Activated naive CD8-positive, alpha-beta T cell treated with anti-CD3 and anti-CD28 coated beads, Interleukin-2, amount 50 U/mL, for 16 hours (primary cell): ENCODE data around the gene PSKH1.

Experiments
- DNase-seq: peaks from one replicate; pipeline ENCODE4 v3.0.0-alpha.2; 2020; ENCODE audit warnings: low read depth, low spot score

The PSKH1 gene

GRCh38 chr16:67865318-67865717 lies 27.7 kb upstream of the PSKH1 start:
- DNase-seq = no peak

GRCh38 chr16:67868290-67868689 lies 24.8 kb upstream of the PSKH1 start:
- DNase-seq = no peak

DNA sequence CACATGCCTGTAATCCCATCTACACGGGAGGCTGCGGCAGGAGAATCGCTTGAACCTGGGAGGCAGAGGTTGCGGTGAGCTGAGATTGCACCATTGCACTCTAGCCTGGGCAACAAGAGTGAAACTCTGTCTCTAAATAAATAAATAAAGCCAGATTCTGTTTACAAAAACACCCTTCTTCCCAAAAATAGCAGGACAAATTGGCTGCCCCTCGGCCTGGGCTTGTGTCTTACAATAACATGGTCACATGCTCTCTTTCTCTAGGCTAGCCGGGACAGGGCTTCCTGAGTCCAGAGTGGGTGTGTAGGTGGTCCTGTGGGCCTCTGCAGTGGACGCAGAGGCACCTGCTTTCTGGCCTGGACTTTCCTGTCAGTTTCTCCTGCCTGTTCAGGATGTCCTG lies 23.4 kb upstream of the PSKH1 start:
- no peak for DNase-seq

GRCh38 chr16:67871256-67871655 lies 21.8 kb upstream of the PSKH1 start:
- DNase-seq = no peak

DNA sequence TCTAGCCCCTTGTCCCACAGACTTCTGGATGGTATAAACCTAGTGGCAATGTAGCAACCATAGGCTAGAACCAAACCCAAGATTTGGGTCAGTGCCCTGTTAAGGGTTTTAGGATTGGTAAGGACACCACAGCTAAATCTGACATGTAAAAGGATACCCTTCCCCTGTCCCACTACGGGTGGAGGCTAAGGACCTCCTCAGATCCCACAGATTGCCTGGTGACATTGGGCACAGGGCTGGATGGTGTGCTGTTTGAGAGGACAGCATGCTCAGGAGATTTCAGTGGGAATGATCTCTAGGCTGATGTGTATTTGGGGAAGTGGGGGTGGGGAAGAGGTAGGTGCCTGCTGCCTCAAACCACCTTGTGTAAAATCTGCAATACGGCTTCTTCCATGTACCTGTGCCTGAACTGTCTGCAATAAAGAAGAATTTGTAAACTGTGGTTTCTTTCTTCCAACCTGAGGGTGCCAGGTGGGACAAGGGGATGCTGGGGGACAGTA lies 20.9 kb upstream of the PSKH1 start:
- DNase-seq = no peak

DNA sequence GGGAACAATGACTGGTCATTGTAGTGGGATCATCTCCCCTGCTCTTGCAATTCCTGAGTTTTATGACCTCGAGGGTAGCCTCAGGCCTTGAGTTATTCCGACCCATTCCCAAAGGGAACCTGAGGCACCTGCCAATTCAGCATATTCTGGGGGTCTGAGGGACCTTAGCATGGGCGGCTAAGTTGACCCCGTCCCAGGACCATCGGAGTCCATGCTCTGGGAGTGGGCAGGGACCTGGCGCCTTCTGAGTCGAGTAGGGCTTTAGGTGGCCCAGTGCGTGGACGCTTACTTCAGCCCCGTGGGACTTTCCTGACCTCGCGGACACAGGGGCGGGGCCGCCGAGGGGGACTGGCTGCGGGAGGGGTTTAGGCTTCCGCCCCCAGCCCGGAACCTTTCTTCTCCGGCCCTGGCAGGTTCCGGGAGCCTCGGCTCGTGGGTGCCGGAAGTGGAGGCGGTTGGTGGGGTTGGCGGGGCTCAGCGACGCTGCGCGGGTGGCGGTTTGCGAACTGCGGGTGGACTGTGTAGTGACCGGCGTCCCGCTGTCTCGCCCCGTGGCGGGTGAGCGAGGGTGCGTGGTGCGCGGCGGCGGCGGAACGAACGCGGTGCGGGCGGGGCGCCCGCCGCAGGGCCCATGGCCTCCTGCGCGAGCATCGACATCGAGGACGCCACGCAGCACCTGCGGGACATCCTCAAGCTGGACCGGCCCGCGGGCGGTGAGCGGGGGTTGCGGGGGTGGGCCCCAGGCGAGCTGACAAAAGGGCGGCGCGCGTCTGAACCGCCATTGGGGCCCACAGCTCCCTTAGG lies 20.2 kb upstream of the PSKH1 start, which contains the start of gene EDC4:
Gene EDC4 (plus strand): TSS at position 422 of the 804 bp plus-strand sequence. CDS start 210 bp downstream, at position 632.
- peak; percentile 65 for DNase-seq

DNA sequence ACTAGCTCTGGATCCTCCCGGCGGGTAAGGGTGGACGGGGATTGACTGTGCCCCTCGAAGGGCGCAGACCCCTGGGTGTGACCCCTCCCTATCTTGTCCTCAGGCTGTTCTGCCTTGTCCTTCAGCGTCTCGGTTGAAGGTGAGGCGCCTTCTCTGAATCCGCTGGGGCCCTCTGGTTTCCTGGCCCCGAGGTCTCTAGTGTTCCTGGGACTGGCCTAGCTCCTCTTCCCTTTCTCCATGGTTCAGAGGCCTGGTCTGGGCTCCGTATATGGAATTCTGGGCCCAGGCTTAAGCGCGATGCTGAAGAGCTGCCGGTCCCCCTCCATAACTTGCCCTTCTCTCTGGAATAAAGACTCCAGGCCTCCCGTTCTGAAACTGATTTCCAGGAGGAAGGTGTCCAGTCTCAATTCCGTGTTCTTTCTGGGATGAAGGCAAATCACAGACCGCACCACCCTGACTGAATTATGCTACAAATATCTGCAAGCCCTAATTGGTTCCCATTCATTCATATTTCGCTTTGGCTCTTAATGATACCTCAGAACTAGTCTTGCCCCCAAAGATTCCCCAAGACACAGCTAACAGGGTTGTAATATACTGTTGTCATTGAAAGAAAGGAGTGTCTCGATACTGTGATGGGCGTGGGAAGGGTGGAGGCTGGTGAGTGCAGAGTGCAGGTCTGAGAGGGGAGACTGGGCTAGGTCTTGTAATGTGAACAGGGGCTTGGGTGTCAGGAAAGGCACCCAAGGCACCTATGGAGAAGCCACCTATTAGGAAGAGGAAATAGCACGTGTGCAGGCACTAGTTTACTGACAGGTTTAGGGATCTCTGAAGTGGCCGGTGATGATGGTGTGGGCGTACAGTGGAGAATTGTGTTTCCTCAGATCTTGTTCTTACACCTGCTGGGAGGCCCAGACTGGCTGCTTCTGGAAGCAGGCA lies 19.4 kb upstream of the PSKH1 start:
- no peak for DNase-seq

DNA sequence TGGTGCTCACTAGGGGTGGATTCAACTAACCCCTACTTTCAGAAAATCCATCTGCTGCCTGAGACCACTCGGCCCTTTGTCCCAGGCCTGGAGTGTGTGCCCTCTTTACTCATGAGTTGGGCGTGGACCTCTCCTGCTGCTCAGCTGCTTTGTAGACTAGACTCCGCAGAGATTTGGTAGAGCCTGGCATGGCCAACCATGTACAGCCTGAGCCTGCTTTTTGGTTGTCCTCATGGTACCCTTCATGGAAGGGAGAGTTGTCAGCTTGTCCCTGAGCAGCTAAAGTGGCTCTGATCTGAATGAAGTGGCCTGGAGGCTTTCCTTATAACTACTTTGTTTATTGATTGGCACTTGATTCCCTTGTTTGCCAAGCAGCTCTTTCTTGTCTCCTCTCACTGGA lies 18.7 kb upstream of the PSKH1 start:
- DNase-seq = no peak

DNA sequence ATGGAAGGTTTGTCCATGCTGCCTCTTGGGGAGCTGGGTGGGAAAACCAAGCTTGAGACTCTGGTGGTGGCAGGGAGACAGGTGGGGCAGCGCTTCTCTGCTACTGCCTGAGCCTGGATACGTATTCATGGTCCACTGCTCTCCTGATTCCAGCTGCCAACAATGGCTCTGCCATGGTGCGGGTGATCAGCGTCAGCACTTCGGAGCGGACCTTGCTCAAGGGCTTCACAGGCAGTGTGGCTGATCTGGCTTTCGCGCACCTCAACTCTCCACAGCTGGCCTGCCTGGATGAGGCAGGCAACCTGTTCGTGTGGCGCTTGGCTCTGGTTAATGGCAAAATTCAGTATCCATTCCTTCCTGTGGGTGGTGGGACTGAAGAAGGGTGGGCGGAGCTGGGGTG lies 16.0 kb upstream of the PSKH1 start:
- DNase-seq = no peak

GRCh38 chr16:67878232-67878631 lies 14.8 kb upstream of the PSKH1 start:
- DNase-seq = no peak

DNA sequence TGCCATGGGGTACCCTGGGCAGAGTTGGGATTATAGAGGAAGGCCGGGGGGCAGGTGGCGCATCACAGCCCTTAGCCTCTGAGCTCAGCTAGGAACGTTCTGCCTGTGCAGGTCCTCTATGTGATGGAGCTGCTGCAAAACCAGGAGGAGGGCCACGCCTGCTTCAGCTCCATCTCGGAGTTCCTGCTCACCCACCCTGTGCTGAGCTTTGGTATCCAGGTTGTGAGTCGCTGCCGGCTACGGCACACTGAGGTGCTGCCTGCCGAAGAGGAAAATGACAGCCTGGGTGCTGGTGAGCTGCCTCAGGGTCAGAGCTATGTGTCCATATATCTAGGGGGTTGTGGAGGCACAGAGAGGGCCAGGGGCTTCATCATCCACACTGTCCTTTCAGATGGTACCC lies 14.2 kb upstream of the PSKH1 start:
- DNase-seq = no peak

- DNase-seq = no peak
These were observed 13.6 kb upstream of the PSKH1 start for GRCh38 chr16:67879462-67879861.

- no peak for DNase-seq
These were observed 13.1 kb upstream of the PSKH1 start for GRCh38 chr16:67879936-67880335.

GRCh38 chr16:67880584-67880983 lies 12.5 kb upstream of the PSKH1 start:
- no peak for DNase-seq

GRCh38 chr16:67881621-67882161 lies 11.4 kb upstream of the PSKH1 start:
- DNase-seq = no peak

DNA sequence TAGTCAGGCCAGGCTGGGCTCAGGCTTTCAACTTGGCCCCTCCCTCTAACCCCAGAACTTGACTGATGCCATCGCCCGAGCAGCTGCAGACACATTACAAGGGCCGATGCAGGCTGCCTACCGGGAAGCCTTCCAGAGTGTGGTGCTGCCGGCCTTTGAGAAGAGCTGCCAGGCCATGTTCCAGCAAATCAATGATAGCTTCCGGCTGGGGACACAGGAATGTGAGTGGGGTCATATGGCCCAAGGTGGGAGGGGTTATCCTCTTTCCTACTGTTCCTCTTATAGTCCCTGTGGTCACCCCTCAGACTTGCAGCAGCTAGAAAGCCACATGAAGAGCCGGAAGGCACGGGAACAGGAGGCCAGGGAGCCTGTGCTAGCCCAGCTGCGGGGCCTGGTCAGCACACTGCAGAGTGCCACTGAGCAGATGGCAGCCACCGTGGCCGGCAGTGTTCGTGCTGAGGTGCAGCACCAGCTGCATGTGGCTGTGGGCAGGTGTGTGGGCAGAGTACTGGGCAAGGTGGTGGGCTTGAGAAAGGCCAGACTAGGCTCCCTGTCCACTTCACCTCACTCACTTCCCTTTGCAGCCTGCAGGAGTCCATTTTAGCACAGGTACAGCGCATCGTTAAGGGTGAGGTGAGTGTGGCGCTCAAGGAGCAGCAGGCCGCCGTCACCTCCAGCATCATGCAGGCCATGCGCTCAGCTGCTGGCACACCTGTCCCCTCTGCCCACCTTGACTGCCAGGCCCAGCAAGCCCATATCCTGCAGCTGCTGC lies 10.5 kb upstream of the PSKH1 start:
- DNase-seq = no peak

GRCh38 chr16:67883146-67883871 lies 9.7 kb upstream of the PSKH1 start:
- DNase-seq = no peak

GRCh38 chr16:67883872-67884261 lies 9.2 kb upstream of the PSKH1 start:
- DNase-seq = peak; percentile 42

- no peak for DNase-seq
These were observed 8.4 kb upstream of the PSKH1 start, which contains the start of gene NRN1L for GRCh38 chr16:67884684-67885083. Gene NRN1L (plus strand): TSS chr16:67884885. CDS start chr16:67884904, 19 bp downstream.

DNA sequence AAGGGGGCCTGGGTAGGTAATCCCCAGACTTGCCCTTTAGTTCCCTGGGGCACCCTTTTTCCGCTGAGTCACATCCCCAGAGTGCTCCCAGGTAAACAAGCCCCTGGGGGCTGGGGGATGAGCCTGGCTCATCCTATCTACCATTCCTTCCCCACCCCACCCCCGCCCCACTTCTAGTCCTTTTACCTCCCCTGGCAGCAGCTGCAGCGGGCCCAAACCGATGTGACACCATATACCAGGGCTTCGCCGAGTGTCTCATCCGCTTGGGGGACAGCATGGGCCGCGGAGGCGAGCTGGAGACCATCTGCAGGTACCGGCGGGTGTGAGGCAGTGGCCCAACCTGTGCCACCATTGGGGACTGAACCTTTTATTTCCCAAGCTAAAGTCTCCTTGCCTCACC lies 7.5 kb upstream of the PSKH1 start:
- DNase-seq = no peak

DNA sequence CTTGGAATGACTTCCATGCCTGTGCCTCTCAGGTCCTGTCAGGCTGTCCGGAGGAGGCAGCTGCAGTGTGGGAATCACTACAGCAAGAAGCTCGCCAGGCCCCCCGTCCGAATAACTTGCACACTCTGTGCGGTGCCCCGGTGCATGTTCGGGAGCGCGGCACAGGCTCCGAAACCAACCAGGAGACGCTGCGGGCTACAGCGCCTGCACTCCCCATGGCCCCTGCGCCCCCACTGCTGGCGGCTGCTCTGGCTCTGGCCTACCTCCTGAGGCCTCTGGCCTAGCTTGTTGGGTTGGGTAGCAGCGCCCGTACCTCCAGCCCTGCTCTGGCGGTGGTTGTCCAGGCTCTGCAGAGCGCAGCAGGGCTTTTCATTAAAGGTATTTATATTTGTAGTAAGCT lies 7.1 kb upstream of the PSKH1 start:
- no peak for DNase-seq
